ENCODE measurements around the gene RNF5. TPM values are rescaled to one million over a fixed set of nuclear protein-coding genes. Genes with fewer than 3 reads are reported as not detected.

RNF5 gene
- total and polyA plus RNA-seq, 10 donors = 36.0 to 77.8 (median 56.1) TPM

DNA sequence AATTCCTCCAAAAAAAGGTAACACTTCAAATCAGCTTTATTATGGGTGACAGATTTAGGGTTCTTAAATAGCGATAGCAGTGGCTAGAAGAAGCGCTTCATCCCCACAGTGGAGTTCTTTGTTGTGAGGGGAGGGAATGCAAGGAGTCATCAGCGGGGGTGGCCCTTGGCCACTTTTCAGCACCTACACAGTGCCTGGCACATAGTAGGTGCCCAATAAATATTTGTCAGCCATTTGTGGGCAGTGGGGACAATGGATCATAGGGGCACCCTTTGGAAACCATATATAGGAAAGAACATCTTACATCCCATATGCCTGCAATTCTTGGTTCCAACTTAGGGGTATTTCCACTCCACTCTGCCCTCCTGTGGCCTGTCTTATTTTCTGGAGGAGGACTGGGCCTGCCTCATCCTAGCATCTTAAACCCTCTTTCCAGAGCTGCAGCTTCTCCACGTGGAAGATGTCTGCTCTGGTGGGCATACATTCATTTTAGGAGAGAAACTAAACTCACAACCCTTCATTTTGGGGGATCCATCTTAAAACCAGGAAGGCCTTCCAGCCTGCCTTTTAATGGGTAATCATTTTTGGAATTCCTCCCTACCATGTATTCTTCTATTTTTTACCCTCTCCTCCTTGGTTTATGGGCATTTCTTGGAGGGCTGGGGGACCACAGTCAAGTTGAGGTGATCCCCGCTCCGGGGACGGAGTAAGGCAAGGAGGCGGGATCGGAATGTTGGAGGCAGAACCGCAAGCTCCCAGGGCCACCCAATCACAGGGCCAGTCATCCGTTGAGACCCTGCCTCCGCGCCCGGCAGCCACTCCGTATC is 16.8 kb downstream of the RNF5 start:
- no peak for DNase-seq
- TF ChIP-seq POLR2A (IDR thresholded peaks at IDR 0.05) = peak in 2 of 3 donors; percentile 37 to 66
- TF ChIP-seq, protein P1, sequence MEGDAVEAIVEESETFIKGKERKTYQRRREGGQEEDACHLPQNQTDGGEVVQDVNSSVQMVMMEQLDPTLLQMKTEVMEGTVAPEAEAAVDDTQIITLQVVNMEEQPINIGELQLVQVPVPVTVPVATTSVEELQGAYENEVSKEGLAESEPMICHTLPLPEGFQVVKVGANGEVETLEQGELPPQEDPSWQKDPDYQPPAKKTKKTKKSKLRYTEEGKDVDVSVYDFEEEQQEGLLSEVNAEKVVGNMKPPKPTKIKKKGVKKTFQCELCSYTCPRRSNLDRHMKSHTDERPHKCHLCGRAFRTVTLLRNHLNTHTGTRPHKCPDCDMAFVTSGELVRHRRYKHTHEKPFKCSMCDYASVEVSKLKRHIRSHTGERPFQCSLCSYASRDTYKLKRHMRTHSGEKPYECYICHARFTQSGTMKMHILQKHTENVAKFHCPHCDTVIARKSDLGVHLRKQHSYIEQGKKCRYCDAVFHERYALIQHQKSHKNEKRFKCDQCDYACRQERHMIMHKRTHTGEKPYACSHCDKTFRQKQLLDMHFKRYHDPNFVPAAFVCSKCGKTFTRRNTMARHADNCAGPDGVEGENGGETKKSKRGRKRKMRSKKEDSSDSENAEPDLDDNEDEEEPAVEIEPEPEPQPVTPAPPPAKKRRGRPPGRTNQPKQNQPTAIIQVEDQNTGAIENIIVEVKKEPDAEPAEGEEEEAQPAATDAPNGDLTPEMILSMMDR (IDR thresholded peaks at IDR 0.05 in 8 of 11, conservative IDR thresholded peaks at IDR 0.05 in 3 of 11) = peak in 1 of 11 experiments; percentile 36
- peak in 1 of 3 donors; percentile 86 for TF ChIP-seq POLR2AphosphoS5 (IDR thresholded peaks at IDR 0.05)
- peaks cover 39 to 67% (median 64%) of the 10 kb centered on the region in 6 donors for H3K4me1 ChIP-seq
- no peaks in the 10 kb centered on the region for H3K27me3 ChIP-seq (replicated peaks in 1 of 7)
- intact Hi-C loops (cut with DNase I; ENCODE audit: low total_unique reads) = loop anchor here (10.0 kb wide), 1 partner anchor 70 kb away; the partner anchor contains the start of gene ATF6B
- no peaks in the 10 kb centered on the region for H3K9me3 ChIP-seq
- peak overlapping the region; percentile 20 to 89 (median 48) for H3K4me3 ChIP-seq
- peak overlapping the region; percentile 98 to 100 (median 100) for H3K27ac ChIP-seq
- WGBS, 5 donors = 16 to 18% (median 18%) methylated on average over 15 of the region's 15 CpGs
- H3K36me3 ChIP-seq = peaks cover 0 to 8% (median 0%) of the 10 kb centered on the region in 6 donors

- Histone ChIP-seq H3K27me3 (replicated peaks in 1 of 7) (no peaks in the 10 kb centered on the region), H3K4me3 (peak overlapping the region in 7 of 8 donors; percentile 57 to 89 (median 67)), H3K9me3 (no peaks in the 10 kb centered on the region), H3K27ac (peak overlapping the region; percentile 98 to 100 (median 100)), H3K4me1 (peaks cover 39 to 64% (median 61%) of the 10 kb centered on the region in 6 donors), H3K36me3 (peaks cover 0 to 8% (median 0%) of the 10 kb centered on the region in 6 donors)
- intact Hi-C loops (cut with DNase I; ENCODE audit: low total_unique reads) = loop anchor here (10.0 kb wide), 1 partner anchor 71 kb away; the partner anchor contains the start of gene ATF6B
- DNase-seq = peak; percentile 100
- TF ChIP-seq, protein P1 (IDR thresholded peaks at IDR 0.05 in 8 of 11, conservative IDR thresholded peaks at IDR 0.05 in 3 of 11) = peak; percentile 80 to 97 (median 90)
- no peak for TF ChIP-seq POLR2AphosphoS5 (IDR thresholded peaks at IDR 0.05)
- WGBS, 5 donors = 0 to 1% (median 0%) methylated on average over 13 to 25 of the region's 25 CpGs
Observed at GRCh38 chr6:32195652-32195901, 17.4 kb downstream of the RNF5 start.

- H3K36me3 ChIP-seq = peaks cover 0 to 5% (median 0%) of the 10 kb centered on the region in 6 donors
- no peaks in the 10 kb centered on the region for H3K27me3 ChIP-seq (replicated peaks in 1 of 7)
- WGBS, 5 donors = 0 to 1% (median 1%) methylated on average over 28 to 58 of the region's 58 CpGs
- intact Hi-C loops (cut with DNase I; ENCODE audit: low total_unique reads) = loop anchor here (10.0 kb wide), 1 partner anchor 71 kb away; the partner anchor contains the start of gene ATF6B
- H3K9me3 ChIP-seq = no peaks in the 10 kb centered on the region
- TF ChIP-seq POLR2AphosphoS5 (IDR thresholded peaks at IDR 0.05) = peak; percentile 99 to 100 (median 99)
- TF ChIP-seq, protein P1 (IDR thresholded peaks at IDR 0.05 in 8 of 11, conservative IDR thresholded peaks at IDR 0.05 in 3 of 11) = peak in 2 of 11 experiments; percentile 37 to 51
- TF ChIP-seq POLR2A (IDR thresholded peaks at IDR 0.05) = peak; percentile 93 to 98 (median 97)
- peak overlapping the region; percentile 57 to 89 (median 66) for H3K4me3 ChIP-seq
- H3K4me1 ChIP-seq = peaks cover 34 to 59% (median 56%) of the 10 kb centered on the region in 6 donors
- peak; percentile 96 for DNase-seq
- H3K27ac ChIP-seq = peak overlapping the region; percentile 98 to 100 (median 100)
Observed at GRCh38 chr6:32195902-32196681, 17.9 kb downstream of the RNF5 start.
